Measurements from ENCODE around the gene LAIR2.

Gene LAIR2

GRCh38 chr19:54457773-54458647 is 44.6 kb upstream of the LAIR2 start:
- H3K4me3 ChIP-seq (ENCODE audit: low read depth, low read length) = no peak overlapping the region
- TF ChIP-seq CTCF (IDR thresholded peaks at IDR 0.05; ENCODE audit: low read depth, low read length, missing control alignments) = no peak
- in situ Hi-C loops (cut with HindIII; ENCODE audit: low sequenced_read_pairs) = loop anchor here (10.0 to 25.0 kb wide), 2 partner anchors 627 to 1154 kb away; partner anchors contain the start of genes ZNF524, ZNF784 and ZNF865
- DNase-seq (ENCODE audit: low read depth) = no peak

- TF ChIP-seq CTCF (IDR thresholded peaks at IDR 0.05; ENCODE audit: low read depth, low read length, missing control alignments) = no peak
- H3K4me3 ChIP-seq (ENCODE audit: low read depth, low read length) = no peak overlapping the region
- no peak for DNase-seq (ENCODE audit: low read depth)
- in situ Hi-C loops (cut with HindIII; ENCODE audit: low sequenced_read_pairs) = loop anchor here (10.0 to 25.0 kb wide), 2 partner anchors 626 to 1154 kb away; partner anchors contain the start of genes ZNF524, ZNF784 and ZNF865
These were observed 43.9 kb upstream of the LAIR2 start for GRCh38 chr19:54458648-54459281.

GRCh38 chr19:54459282-54460229 is 43.1 kb upstream of the LAIR2 start:
- TF ChIP-seq CTCF (IDR thresholded peaks at IDR 0.05; ENCODE audit: low read depth, low read length, missing control alignments) = no peak
- no peak overlapping the region for H3K4me3 ChIP-seq (ENCODE audit: low read depth, low read length)
- no peak for DNase-seq (ENCODE audit: low read depth)
- in situ Hi-C loops (cut with HindIII; ENCODE audit: low sequenced_read_pairs) = loop anchor here (10.0 to 25.0 kb wide), 2 partner anchors 625 to 1153 kb away; partner anchors contain the start of genes ZNF524, ZNF784 and ZNF865

- no peak for DNase-seq (ENCODE audit: low read depth)
- no peak for TF ChIP-seq CTCF (IDR thresholded peaks at IDR 0.05; ENCODE audit: low read depth, low read length, missing control alignments)
- no peak overlapping the region for H3K4me3 ChIP-seq (ENCODE audit: low read depth, low read length)
- in situ Hi-C loops (cut with HindIII; ENCODE audit: low sequenced_read_pairs) = loop anchor here (25.0 kb wide), 1 partner anchor 1152 kb away; the partner anchor contains the start of genes ZNF524, ZNF784 and ZNF865
These were observed 42.2 kb upstream of the LAIR2 start for GRCh38 chr19:54460230-54461005.

GRCh38 chr19:54461210-54461609 is 41.4 kb upstream of the LAIR2 start:
- no peak for TF ChIP-seq CTCF (IDR thresholded peaks at IDR 0.05; ENCODE audit: low read depth, low read length, missing control alignments)
- in situ Hi-C loops (cut with HindIII; ENCODE audit: low sequenced_read_pairs) = loop anchor here (25.0 kb wide), 1 partner anchor 1151 kb away; the partner anchor contains the start of genes ZNF524, ZNF784 and ZNF865
- DNase-seq (ENCODE audit: low read depth) = no peak
- no peak overlapping the region for H3K4me3 ChIP-seq (ENCODE audit: low read depth, low read length)
